WERI-Rb-1 (cell line): Measurements from ENCODE around the gene LRP1B.

Source experiments
- DNase-seq: peaks from one replicate; pipeline ENCODE4 v3.0.0-alpha.2; 2020
- H3K27ac ChIP-seq: fragments of 250-450 bp; sonication (Bioruptor Pico); 2 replicates; pipeline ENCODE4 v1.5.1; 2020; ENCODE audit warnings: mild to moderate bottlenecking, moderate library complexity
- H3K27me3 ChIP-seq: fragments of 250-450 bp; sonication (Bioruptor Pico); 2 replicates; pipeline ENCODE4 v1.5.1; 2021; ENCODE audit warnings: mild to moderate bottlenecking, low read depth, moderate library complexity; ENCODE audit not compliant: insufficient read depth, severe bottlenecking
- H3K36me3 ChIP-seq: fragments of 250-450 bp; sonication (Bioruptor Pico); 2 replicates; pipeline ENCODE4 v1.5.1; 2020; ENCODE audit warnings: mild to moderate bottlenecking, moderate library complexity
- H3K4me3 ChIP-seq: 2 replicates; pipeline ENCODE4 v1.5.1; 2011; ENCODE audit warnings: low read depth, mild to moderate bottlenecking, control low read depth, low read length
- H3K9me3 ChIP-seq: fragments of 250-450 bp; sonication (Bioruptor Pico); 2 replicates; pipeline ENCODE4 v1.5.1; 2021; ENCODE audit warnings: mild to moderate bottlenecking, moderate library complexity; ENCODE audit not compliant: severe bottlenecking
- TF ChIP-seq, protein P1 (sequence below): IDR thresholded peaks from 2 replicates; pipeline ENCODE4 v1.5.1; 2011; ENCODE audit warnings: low read depth, mild to moderate bottlenecking, control low read depth, inconsistent platforms, low read length

Gene LRP1B

DNA sequence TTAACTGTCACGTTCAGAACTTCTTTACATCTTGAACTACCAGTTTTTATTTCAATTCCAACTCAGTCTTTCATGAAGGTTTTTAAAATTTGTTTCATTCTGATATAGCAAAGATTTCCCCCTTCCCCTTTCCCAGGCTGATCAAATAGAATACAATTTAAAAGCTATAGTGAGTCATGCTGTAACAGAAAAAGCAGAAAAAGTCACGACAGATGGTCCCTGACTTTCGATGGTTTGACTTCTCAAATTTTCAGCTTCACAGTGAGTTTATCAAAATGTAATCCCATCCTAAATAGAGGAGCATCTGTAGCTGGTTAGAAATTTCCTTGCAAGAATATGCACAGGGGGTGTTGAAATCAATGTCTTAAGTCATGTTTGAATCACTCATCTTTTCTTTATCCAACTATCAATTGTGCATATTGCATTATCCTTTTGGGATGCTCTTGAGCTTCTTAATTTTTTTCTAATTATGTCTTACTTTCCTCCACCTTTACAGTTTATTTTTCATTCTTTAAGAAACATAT, 500.3 kb downstream of the LRP1B start:
- TF ChIP-seq, protein P1, sequence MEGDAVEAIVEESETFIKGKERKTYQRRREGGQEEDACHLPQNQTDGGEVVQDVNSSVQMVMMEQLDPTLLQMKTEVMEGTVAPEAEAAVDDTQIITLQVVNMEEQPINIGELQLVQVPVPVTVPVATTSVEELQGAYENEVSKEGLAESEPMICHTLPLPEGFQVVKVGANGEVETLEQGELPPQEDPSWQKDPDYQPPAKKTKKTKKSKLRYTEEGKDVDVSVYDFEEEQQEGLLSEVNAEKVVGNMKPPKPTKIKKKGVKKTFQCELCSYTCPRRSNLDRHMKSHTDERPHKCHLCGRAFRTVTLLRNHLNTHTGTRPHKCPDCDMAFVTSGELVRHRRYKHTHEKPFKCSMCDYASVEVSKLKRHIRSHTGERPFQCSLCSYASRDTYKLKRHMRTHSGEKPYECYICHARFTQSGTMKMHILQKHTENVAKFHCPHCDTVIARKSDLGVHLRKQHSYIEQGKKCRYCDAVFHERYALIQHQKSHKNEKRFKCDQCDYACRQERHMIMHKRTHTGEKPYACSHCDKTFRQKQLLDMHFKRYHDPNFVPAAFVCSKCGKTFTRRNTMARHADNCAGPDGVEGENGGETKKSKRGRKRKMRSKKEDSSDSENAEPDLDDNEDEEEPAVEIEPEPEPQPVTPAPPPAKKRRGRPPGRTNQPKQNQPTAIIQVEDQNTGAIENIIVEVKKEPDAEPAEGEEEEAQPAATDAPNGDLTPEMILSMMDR = no peak
- no peak for DNase-seq
- H3K27me3 ChIP-seq = no peaks in the 10 kb centered on the region

DNA sequence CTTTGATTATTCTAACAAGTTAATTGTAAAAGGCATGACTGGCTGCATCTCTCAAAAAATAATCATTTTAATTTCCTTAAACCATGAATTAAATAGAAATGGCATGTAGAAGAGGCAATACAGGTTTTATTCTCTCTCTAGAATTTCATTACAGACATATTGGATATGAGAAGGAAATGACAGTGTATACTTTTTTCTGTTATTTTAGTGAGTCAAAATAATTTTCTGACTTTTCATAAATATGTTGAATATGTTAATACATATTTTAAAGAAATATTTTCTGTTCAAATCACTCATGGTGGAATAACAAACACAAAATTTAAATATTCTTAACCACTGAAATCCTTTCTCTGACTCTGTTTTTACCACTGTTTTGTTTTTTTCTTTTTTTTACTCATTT, 510.4 kb downstream of the LRP1B start:
- Histone ChIP-seq H3K9me3 (no peaks in the 10 kb centered on the region), H3K4me3 (no peak overlapping the region), H3K36me3 (no peaks in the 10 kb centered on the region), H3K27me3 (no peaks in the 10 kb centered on the region), H3K27ac (no peak overlapping the region)
- TF ChIP-seq, protein P1 = no peak
- no peak for DNase-seq

More for the DNA sequence above, 500.3 kb downstream of the LRP1B start:
- no peaks in the 10 kb centered on the region for H3K36me3 ChIP-seq
- H3K27ac ChIP-seq = no peak overlapping the region
- H3K4me3 ChIP-seq = no peak overlapping the region
- H3K9me3 ChIP-seq = no peaks in the 10 kb centered on the region

DNA sequence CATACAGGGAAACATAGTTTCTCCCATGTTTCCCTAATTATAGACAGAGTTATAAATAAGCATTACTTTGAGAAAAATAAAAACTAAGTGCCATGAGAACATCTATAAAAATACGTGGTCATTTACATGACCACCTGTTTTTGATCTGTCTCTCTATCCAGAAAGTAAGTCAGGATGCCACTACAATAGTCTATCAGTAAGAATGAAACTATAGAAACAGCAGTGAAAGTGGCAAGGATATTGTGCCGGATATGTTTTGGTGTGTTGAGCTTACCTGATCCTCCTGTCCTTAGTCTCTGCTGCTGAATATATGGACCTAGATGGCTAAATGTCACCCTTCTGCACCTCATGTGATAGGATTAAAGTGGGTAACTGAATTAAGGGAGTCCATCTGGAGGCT, 512.4 kb downstream of the LRP1B start:
- DNase-seq = no peak
- Histone ChIP-seq H3K27ac (no peak overlapping the region), H3K9me3 (no peaks in the 10 kb centered on the region), H3K36me3 (no peaks in the 10 kb centered on the region), H3K27me3 (no peaks in the 10 kb centered on the region), H3K4me3 (no peak overlapping the region)
- TF ChIP-seq, protein P1 = no peak

DNA sequence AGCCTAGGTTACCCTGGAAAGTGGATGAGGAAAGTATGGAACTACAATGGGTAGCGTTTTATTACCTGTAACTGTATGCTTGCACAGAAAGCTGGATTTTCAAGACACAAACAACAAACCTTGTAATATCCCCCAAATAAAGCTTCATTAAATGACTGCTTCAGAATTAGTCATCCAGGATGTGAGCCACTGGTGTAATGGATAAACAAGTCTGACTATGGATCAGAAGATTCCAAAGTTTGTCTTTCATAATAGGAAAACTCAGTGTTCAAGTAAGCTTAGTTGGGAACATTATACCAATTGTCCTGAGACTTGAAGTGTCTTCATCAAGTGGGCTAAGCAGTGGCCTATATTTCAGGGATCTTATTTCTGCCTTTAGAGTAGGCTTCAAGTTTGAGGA, 518.8 kb downstream of the LRP1B start:
- Histone ChIP-seq H3K9me3 (no peaks in the 10 kb centered on the region), H3K27ac (no peak overlapping the region), H3K36me3 (no peaks in the 10 kb centered on the region), H3K27me3 (no peaks in the 10 kb centered on the region), H3K4me3 (no peak overlapping the region)
- TF ChIP-seq, protein P1 = no peak
- no peak for DNase-seq

DNA sequence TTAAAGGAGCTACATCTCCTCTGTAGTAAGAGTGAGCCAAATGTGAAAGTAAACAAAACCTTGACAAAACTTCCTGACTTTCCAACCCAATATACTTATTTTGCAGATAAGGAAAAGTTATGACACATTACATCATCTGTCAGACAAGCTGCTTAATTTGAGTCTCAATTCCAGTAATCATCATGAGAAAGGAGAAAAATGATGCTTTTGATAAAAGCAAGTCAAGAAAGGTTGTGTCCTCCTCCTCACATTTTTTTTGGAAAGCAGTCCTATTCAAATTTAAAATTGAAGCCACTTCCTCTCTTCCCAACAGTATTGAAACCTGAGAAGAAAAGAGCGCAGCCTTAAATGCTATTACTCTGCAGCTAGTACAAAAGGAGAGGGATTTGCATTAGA, 519.6 kb downstream of the LRP1B start:
- DNase-seq = no peak
- H3K4me3 ChIP-seq = no peak overlapping the region
- TF ChIP-seq, protein P1 = no peak
- no peak overlapping the region for H3K27ac ChIP-seq
- H3K9me3 ChIP-seq = no peaks in the 10 kb centered on the region
- no peaks in the 10 kb centered on the region for H3K27me3 ChIP-seq
- H3K36me3 ChIP-seq = no peaks in the 10 kb centered on the region

DNA sequence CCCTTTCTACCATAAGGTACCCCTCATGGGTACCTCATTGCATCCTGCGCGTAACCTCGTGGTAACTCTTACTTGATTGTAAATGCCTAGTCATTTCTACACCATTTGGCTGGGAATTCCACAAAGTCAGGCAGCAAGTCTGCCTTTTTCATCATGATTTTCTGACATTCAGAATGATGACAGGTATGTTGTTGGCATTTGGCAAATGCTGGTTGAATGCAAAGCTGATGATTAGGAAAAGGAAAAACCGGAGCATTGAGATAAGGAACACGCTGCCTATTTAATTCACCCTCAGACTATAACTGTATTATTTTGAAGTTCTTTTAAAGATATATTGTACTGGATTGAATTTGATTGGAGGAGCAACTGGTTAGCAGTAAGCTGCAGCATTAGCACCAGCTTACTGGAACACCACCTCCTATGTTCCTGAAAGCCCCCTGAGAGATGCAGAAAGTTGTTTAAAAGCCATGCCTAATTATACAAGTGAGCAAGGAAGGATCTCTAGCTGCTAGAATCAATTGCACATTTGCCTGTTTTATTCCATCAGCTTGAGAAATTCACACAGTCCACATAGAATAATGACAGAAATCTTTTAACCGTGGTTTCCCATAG, 520.1 kb downstream of the LRP1B start:
- Histone ChIP-seq H3K27me3 (no peaks in the 10 kb centered on the region), H3K27ac (no peak overlapping the region), H3K9me3 (no peaks in the 10 kb centered on the region), H3K36me3 (no peaks in the 10 kb centered on the region), H3K4me3 (no peak overlapping the region)
- TF ChIP-seq, protein P1 = no peak
- no peak for DNase-seq
